HepG2 (cell line): ENCODE results near the gene CHRNA5. TPM values are rescaled to one million over a fixed set of nuclear protein-coding genes. Genes with fewer than 3 reads are reported as not detected.
A peak's percentile ranks its signal among the peaks of the same experiment; 100 is the strongest.

ENCODE experiments used
- AGO2 ChIP-seq: fragments of 200-400 bp; formaldehyde crosslinking; optimal IDR thresholded peaks from 2 replicates; pipeline ENCODE3; 2017; ENCODE audit warnings: mild to moderate bottlenecking, low read depth, low read length, moderate library complexity
- ARNT ChIP-seq: fragments of 450-650 bp; IDR thresholded peaks from 2 replicates; pipeline ENCODE4 v1.6.1; 2017
- FOSL2 ChIP-seq: sonication (generic); formaldehyde crosslinking; IDR thresholded peaks from 2 replicates; pipeline ENCODE4 v1.4.0; 2020; ENCODE audit warnings: missing genetic modification reagents
- HNRNPLL ChIP-seq: fragments of 200-400 bp; formaldehyde crosslinking; IDR thresholded peaks from 2 replicates; pipeline ENCODE4 v1.6.1; 2017; ENCODE audit warnings: mild to moderate bottlenecking, low read depth, low read length; ENCODE audit not compliant: poor library complexity, severe bottlenecking
- JARID2 ChIP-seq: sonication (generic); formaldehyde crosslinking; IDR thresholded peaks from 2 replicates; pipeline ENCODE4 v1.8.1; 2023; ENCODE audit warnings: missing genetic modification reagents, inconsistent platforms; ENCODE audit not compliant: insufficient replicate concordance
- KAT8 ChIP-seq: IDR thresholded peaks from 2 replicates; pipeline ENCODE4 v1.6.1; 2016; ENCODE audit warnings: missing genetic modification reagents, missing compliant biosample characterization
- KLF6 ChIP-seq: IDR thresholded peaks from 2 replicates; pipeline ENCODE4 v1.8.0; 2016; ENCODE audit warnings: missing biosample characterization, missing genetic modification reagents
- MEF2D ChIP-seq: sonication (generic); formaldehyde crosslinking; IDR thresholded peaks from 2 replicates; pipeline ENCODE4 v1.5.1; 2020; ENCODE audit warnings: mild to moderate bottlenecking, missing genetic modification reagents
- PPARG ChIP-seq: conservative IDR thresholded peaks from 2 replicates; pipeline ENCODE4 v1.6.1; 2016; ENCODE audit warnings: missing biosample characterization, missing genetic modification reagents
- RFX1 ChIP-seq: fragments of 450-650 bp; IDR thresholded peaks from 2 replicates; pipeline ENCODE4 v1.6.1; 2017
- SMAD3 ChIP-seq: sonication (generic); formaldehyde crosslinking; IDR thresholded peaks from 2 replicates; pipeline ENCODE4 v1.4.0; 2020; ENCODE audit warnings: missing genetic modification reagents
- TBL1XR1 ChIP-seq: fragments of 150-350 bp; IDR thresholded peaks from 2 replicates; pipeline ENCODE4 v1.6.1; 2014; ENCODE audit warnings: borderline replicate concordance, low read length; ENCODE audit not compliant: partially characterized antibody
- TBX2 ChIP-seq: sonication (generic); formaldehyde crosslinking; IDR thresholded peaks from 2 replicates; pipeline ENCODE4 v1.5.0; 2020; ENCODE audit warnings: missing genetic modification reagents, mild to moderate bottlenecking, borderline replicate concordance
- TP53 ChIP-seq: sonication (generic); formaldehyde crosslinking; conservative IDR thresholded peaks from 2 replicates; pipeline ENCODE4 v1.4.0; 2020; ENCODE audit warnings: missing genetic modification reagents
- TSC22D2 ChIP-seq: sonication (generic); formaldehyde crosslinking; IDR thresholded peaks from 2 replicates; pipeline ENCODE4 v1.5.1; 2020; ENCODE audit warnings: missing genetic modification reagents, mild to moderate bottlenecking, borderline replicate concordance
- ZNF552 ChIP-seq: sonication (generic); formaldehyde crosslinking; IDR thresholded peaks from 2 replicates; pipeline ENCODE4 v1.9.0; 2022; ENCODE audit warnings: missing genetic modification reagents, mild to moderate bottlenecking, borderline replicate concordance
- ZNF558 ChIP-seq: sonication (generic); formaldehyde crosslinking; IDR thresholded peaks from 2 replicates; pipeline ENCODE4 v1.9.0; 2022; ENCODE audit warnings: mild to moderate bottlenecking, missing genetic modification reagents, borderline replicate concordance
- ZNF672 ChIP-seq: sonication (generic); formaldehyde crosslinking; IDR thresholded peaks from 2 replicates; pipeline ENCODE4 v1.8.1; 2022; ENCODE audit warnings: missing genetic modification reagents
- ZNF7 ChIP-seq: IDR thresholded peaks from 2 replicates; pipeline ENCODE4 v1.6.1; 2016; ENCODE audit warnings: missing biosample characterization, missing genetic modification reagents
- ZNF891 ChIP-seq: sonication (generic); formaldehyde crosslinking; IDR thresholded peaks from 2 replicates; pipeline ENCODE4 v1.5.0; 2020; ENCODE audit warnings: mild to moderate bottlenecking, missing genetic modification reagents
- ZSCAN20 ChIP-seq: sonication (generic); formaldehyde crosslinking; IDR thresholded peaks from 2 replicates; pipeline ENCODE4 v1.4.0; 2020; ENCODE audit warnings: missing genetic modification reagents, mild to moderate bottlenecking, borderline replicate concordance
- polyA plus RNA-seq, 8 experiments: library from polyadenylated mRNA; depleted of rRNA in 3 of 8; stranded (reverse) in 7 of 8; unstranded in 1 of 8; fragments of >200 nt; fragmentation: Illumina TruSeq in 4 of 8; extraction: Trizol in 4 of 8; gene quantifications; 2 replicates each; pipeline versions ENCODE4 v1.2.1 to v1.2.3, GENCODE V29; 2011 to 2016; ENCODE audit warnings: low read depth in 4 of 8, missing spikeins in 1 of 8, mixed read lengths in 1 of 8; ENCODE audit not compliant: insufficient read depth in 1 of 8
- total RNA-seq, 5 experiments: library from RNA; depleted of rRNA; stranded (reverse); fragments of >200 nt; fragmentation: Illumina TruSeq; extraction: Trizol; gene quantifications; 2 replicates each; pipeline ENCODE4 v1.2.3, GENCODE V29; 2016; ENCODE audit warnings: low read depth in 1 of 5
- TF ChIP-seq, protein P1 (sequence below): IDR thresholded peaks from 2 replicates; pipeline ENCODE4 v1.6.1; 2018; ENCODE audit warnings: missing genetic modification reagents, mild to moderate bottlenecking, missing compliant biosample characterization
- TF ChIP-seq, protein P2 (sequence below): sonication (generic); formaldehyde crosslinking; IDR thresholded peaks from 2 replicates; pipeline ENCODE4 v1.8.0; 2022; ENCODE audit warnings: low read depth, missing genetic modification reagents
- TF ChIP-seq, protein P3 (sequence below): sonication (generic); formaldehyde crosslinking; IDR thresholded peaks from 2 replicates; pipeline ENCODE4 v1.5.1; 2020; ENCODE audit warnings: missing genetic modification reagents, mild to moderate bottlenecking, borderline replicate concordance
- TF ChIP-seq, protein P4 (sequence below): sonication (generic); formaldehyde crosslinking; IDR thresholded peaks from 2 replicates; pipeline ENCODE4 v1.5.0; 2020; ENCODE audit warnings: missing genetic modification reagents, mild to moderate bottlenecking, borderline replicate concordance

CHRNA5 gene
- total and polyA plus RNA-seq, 2 of the 13 experiments (the other 11 are each of a cell fraction or from before 2014, with no cell fraction given) = 3.7 to 10.5 TPM

DNA sequence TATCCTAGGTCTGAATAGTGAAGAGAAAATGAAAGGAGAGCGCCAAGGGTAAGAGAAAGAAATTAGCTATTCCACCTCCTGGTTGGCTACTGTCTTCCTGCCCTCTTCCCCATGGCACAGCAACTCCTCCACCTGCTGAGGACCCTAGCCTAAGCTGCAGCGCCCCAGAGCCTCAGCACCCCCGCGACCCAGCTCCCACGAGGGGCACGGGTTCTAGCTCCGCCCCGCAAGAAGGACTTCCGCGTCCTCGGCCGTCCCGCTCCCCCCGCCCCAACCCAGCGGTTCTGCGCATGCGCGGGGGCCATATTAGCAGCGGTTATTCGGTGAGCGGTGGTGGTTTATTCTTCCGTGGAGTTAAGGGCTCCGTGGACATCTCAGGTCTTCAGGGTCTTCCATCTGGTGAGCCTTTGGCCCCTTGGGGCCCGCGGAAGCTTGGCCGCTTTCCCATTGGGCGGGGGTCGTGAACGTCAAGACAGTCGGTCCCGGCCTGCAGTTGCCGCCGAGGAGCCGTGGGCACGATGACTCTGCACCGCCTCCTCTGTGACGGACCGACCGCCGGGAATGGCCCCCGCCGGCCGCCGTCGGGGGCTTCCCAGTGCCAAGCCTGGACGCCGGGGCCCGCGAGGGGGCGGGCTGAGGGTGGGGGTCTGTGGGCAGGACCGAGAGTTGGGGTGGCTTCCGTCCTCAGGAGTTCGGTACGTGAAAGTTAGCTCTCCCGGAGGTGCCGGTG lies 25.0 kb upstream of the CHRNA5 start, which contains the start of gene PSMA4 (continued):
- 0 out of 2 replicates have a peak, but pooled peaks have one; percentile 49 for TF ChIP-seq PPARG (CRISPR knock-in tag)
- TF ChIP-seq ZNF891 = peak; percentile 84; the same call in 1 of the 2 replicates
- TF ChIP-seq, protein P1, sequence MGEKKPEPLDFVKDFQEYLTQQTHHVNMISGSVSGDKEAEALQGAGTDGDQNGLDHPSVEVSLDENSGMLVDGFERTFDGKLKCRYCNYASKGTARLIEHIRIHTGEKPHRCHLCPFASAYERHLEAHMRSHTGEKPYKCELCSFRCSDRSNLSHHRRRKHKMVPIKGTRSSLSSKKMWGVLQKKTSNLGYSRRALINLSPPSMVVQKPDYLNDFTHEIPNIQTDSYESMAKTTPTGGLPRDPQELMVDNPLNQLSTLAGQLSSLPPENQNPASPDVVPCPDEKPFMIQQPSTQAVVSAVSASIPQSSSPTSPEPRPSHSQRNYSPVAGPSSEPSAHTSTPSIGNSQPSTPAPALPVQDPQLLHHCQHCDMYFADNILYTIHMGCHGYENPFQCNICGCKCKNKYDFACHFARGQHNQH (CRISPR knock-in tag) = peak; percentile 86; the same call in 1 of the 2 replicates
- no peak for TF ChIP-seq ARNT
- 0 out of 2 replicates have a peak, but pooled peaks have one; percentile 18 for TF ChIP-seq TP53
- TF ChIP-seq SMAD3 (CRISPR knock-in tag) = 0 out of 2 replicates have a peak, but pooled peaks have one; percentile 22
- peak; percentile 77; the same call in 1 of the 2 replicates for TF ChIP-seq ZNF558 (CRISPR knock-in tag)
- 0 out of 2 replicates have a peak, but pooled peaks have one; percentile 41 for TF ChIP-seq ZSCAN20
- peak; percentile 89 for TF ChIP-seq KAT8 (CRISPR knock-in tag)
- TF ChIP-seq KLF6 (CRISPR knock-in tag) = peak; percentile 33; the same call in 1 of the 2 replicates
- TF ChIP-seq TSC22D2 (CRISPR knock-in tag) = peak; percentile 38; the same call in 1 of the 2 replicates
- TF ChIP-seq JARID2 (CRISPR knock-in tag) = no peak
- TF ChIP-seq TBX2 (CRISPR knock-in tag) = peak; percentile 40; the same call in 1 of the 2 replicates
- no peak for TF ChIP-seq MEF2D (CRISPR knock-in tag)
- peak; percentile 97 for TF ChIP-seq ZNF552 (CRISPR knock-in tag)
- TF ChIP-seq FOSL2 = peak; percentile 36; the same call in 1 of the 2 replicates
- peak; percentile 20 for TF ChIP-seq TBL1XR1
- TF ChIP-seq RFX1 = no peak
- TF ChIP-seq, protein P2, sequence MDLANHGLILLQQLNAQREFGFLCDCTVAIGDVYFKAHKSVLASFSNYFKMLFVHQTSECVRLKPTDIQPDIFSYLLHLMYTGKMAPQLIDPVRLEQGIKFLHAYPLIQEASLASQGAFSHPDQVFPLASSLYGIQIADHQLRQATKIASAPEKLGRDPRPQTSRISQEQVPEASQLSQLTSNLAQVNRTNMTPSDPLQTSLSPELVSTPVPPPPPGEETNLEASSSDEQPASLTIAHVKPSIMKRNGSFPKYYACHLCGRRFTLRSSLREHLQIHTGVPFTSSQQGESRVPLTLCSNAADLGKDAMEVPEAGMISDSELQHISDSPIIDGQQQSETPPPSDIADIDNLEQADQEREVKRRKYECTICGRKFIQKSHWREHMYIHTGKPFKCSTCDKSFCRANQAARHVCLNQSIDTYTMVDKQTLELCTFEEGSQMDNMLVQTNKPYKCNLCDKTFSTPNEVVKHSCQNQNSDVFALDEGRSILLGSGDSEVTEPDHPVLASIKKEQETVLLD (CRISPR knock-in tag) = peak; percentile 64; the same call in 1 of the 2 replicates
- TF ChIP-seq ZNF7 (CRISPR knock-in tag) = no peak
- peak; percentile 55 for TF ChIP-seq HNRNPLL
- no peak for TF ChIP-seq ZNF672 (CRISPR knock-in tag)
- TF ChIP-seq, protein P3, sequence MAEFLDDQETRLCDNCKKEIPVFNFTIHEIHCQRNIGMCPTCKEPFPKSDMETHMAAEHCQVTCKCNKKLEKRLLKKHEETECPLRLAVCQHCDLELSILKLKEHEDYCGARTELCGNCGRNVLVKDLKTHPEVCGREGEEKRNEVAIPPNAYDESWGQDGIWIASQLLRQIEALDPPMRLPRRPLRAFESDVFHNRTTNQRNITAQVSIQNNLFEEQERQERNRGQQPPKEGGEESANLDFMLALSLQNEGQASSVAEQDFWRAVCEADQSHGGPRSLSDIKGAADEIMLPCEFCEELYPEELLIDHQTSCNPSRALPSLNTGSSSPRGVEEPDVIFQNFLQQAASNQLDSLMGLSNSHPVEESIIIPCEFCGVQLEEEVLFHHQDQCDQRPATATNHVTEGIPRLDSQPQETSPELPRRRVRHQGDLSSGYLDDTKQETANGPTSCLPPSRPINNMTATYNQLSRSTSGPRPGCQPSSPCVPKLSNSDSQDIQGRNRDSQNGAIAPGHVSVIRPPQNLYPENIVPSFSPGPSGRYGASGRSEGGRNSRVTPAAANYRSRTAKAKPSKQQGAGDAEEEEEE (CRISPR knock-in tag) = no peak
- TF ChIP-seq AGO2 = peak; percentile 74
- TF ChIP-seq, protein P4, sequence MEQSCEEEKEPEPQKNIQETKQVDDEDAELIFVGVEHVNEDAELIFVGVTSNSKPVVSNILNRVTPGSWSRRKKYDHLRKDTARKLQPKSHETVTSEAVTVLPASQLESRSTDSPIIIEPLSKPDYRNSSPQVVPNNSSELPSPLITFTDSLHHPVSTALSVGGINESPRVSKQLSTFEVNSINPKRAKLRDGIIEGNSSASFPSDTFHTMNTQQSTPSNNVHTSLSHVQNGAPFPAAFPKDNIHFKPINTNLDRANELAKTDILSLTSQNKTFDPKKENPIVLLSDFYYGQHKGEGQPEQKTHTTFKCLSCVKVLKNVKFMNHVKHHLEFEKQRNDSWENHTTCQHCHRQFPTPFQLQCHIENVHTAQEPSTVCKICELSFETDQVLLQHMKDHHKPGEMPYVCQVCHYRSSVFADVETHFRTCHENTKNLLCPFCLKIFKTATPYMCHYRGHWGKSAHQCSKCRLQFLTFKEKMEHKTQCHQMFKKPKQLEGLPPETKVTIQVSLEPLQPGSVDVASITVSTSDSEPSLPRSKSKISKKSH (CRISPR knock-in tag) = peak; percentile 71; the same call in 1 of the 2 replicates
